ENCODE measurements around the gene RNF217. TPM values are rescaled to one million over a fixed set of nuclear protein-coding genes. Genes with fewer than 3 reads are reported as not detected.

The RNF217 gene
- total RNA-seq, 2 donors from 2014 or later: 10.5 to 18.7 TPM

DNA sequence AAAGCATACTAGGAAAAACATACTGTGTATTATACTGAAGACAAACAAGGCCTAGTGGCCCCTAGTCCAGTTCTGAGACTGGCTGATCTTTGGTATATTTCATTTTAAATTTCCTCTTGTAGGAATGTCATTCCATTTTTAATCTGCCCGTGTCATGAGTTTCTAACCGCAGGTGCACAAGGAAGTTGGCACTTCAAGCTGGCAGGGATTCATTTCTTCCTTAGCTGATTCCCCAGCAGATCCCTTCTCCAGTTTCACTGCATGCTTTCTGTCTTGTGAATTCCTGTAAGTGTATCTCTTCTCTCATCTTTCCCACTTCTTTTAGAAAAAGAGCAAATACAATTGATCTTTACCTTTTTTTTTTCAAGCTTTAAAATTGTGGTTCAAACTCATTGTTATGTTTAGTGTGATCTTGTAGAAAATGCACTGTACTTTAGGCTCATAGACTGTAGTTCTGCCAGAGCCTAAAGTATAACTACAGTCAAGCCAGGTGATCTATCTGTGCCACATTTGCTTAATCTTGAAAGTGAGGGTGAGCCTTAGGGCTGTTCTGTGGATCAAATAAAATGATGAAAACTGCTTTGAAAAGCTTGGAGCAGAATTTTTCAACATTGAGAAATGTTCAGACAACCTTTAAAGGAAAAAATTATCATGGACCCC, 37.0 kb downstream of the RNF217 start:
- peak overlapping the region in 3 of 4 donors; percentile 51 to 67 (median 60) for H3K27ac ChIP-seq
- H3K4me1 ChIP-seq: peaks cover 35% of the 10 kb centered on the region
- WGBS, 2 donors: 9 to 11% methylated on average over 2 of the region's 2 CpGs
- intact Hi-C loops (cut with DNase I): no loop called here
- DNase-seq: peak; percentile 29 to 71 (median 54)
- no peak for TF ChIP-seq POLR2A (IDR thresholded peaks at IDR 0.05)
- TF ChIP-seq, protein P1, sequence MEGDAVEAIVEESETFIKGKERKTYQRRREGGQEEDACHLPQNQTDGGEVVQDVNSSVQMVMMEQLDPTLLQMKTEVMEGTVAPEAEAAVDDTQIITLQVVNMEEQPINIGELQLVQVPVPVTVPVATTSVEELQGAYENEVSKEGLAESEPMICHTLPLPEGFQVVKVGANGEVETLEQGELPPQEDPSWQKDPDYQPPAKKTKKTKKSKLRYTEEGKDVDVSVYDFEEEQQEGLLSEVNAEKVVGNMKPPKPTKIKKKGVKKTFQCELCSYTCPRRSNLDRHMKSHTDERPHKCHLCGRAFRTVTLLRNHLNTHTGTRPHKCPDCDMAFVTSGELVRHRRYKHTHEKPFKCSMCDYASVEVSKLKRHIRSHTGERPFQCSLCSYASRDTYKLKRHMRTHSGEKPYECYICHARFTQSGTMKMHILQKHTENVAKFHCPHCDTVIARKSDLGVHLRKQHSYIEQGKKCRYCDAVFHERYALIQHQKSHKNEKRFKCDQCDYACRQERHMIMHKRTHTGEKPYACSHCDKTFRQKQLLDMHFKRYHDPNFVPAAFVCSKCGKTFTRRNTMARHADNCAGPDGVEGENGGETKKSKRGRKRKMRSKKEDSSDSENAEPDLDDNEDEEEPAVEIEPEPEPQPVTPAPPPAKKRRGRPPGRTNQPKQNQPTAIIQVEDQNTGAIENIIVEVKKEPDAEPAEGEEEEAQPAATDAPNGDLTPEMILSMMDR (IDR thresholded peaks at IDR 0.05): no peak
- H3K27me3 ChIP-seq: no peaks in the 10 kb centered on the region
- H3K9me3 ChIP-seq: no peaks in the 10 kb centered on the region
- peak; percentile 80 for ATAC-seq
- H3K36me3 ChIP-seq (replicated peaks in 1 of 2; ENCODE audit: insufficient read depth in 1 of 2, low read depth in 2 of 2): no peaks in the 10 kb centered on the region
- H3K4me3 ChIP-seq: no peak overlapping the region

DNA sequence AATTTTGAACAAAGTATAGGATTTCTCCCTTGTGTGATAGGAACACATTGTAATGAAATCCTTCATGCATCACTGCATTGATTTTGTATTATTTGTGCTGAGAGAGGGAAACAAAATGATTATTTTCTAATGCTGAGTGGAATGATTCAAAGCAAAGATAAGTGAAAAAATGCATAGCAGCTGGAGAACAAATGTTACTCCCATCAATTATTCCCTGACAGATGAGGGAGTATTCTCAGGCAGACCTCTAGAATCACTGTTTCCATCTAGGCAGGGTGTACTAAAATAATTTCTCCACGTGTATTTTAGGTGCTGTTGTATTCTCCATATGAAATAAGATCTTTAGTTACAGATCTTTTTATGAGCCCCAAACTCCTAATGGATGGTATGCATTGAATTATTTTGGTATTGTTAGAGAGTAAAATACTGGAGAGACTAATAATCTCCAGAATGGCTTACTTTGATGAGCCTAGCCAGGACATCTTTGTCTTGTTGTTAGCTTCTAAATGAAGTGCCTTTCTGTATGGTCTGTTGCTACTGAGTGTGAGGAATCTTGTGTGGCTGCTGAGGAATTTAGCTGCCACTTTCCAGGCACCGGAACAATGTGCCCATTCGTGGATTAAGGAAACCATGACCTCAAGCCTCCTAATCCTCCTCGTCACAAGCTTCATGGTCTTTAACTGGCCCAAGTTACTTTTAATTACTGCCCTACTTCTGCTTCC, 39.6 kb downstream of the RNF217 start:
- TF ChIP-seq, protein P1 (IDR thresholded peaks at IDR 0.05): no peak
- TF ChIP-seq POLR2A (IDR thresholded peaks at IDR 0.05): no peak
- ATAC-seq: peak; percentile 65
- no peaks in the 10 kb centered on the region for H3K9me3 ChIP-seq
- no peaks in the 10 kb centered on the region for H3K36me3 ChIP-seq (replicated peaks in 1 of 2; ENCODE audit: insufficient read depth in 1 of 2, low read depth in 2 of 2)
- peak in 1 of 4 donors; percentile 12 for DNase-seq
- 13 to 14% methylated on average over 4 of the region's 4 CpGs for WGBS, 2 donors
- no peak overlapping the region for H3K4me3 ChIP-seq
- intact Hi-C loops (cut with DNase I): no loop called here
- H3K27ac ChIP-seq: peak overlapping the region in 1 of 4 donors; percentile 24
- no peaks in the 10 kb centered on the region for H3K27me3 ChIP-seq
- H3K4me1 ChIP-seq: peaks cover 35% of the 10 kb centered on the region

- no peak for DNase-seq
- TF ChIP-seq POLR2A (IDR thresholded peaks at IDR 0.05): no peak
- TF ChIP-seq, protein P1 (IDR thresholded peaks at IDR 0.05): no peak
- Histone ChIP-seq H3K4me3 (no peak overlapping the region), H3K9me3 (no peaks in the 10 kb centered on the region), H3K27me3 (no peaks in the 10 kb centered on the region), H3K36me3 (replicated peaks in 1 of 2; ENCODE audit: insufficient read depth in 1 of 2, low read depth in 2 of 2) (no peaks in the 10 kb centered on the region), H3K4me1 (peaks cover 35% of the 10 kb centered on the region), H3K27ac (peak overlapping the region in 1 of 4 donors; percentile 24)
- peak; percentile 22 for ATAC-seq
- intact Hi-C loops (cut with DNase I): no loop called here
- 19 to 34% methylated on average over 8 of the region's 8 CpGs for WGBS, 2 donors
These were observed 40.1 kb downstream of the RNF217 start for GRCh38 chr6:125002406-125002741.

DNA sequence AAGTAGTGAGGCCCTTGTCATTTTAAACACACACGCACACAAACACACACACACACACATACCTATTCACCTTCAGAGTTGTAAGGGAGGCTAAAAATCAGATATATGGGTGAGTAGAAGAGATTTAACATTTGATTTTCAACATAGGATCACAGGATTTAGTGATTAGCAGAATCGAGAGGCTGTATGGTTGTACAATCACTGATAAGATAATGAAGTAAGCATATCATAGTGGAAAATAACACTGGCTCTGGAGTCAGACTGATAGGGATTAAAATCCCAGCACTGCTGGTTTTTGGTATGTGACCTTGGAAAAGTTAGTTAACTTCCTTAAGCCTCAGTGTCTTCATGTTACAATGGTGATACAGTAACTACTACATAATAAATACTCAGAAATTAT, 40.8 kb downstream of the RNF217 start:
- ATAC-seq (no peak), DNase-seq (no peak)
- WGBS, 2 donors: 37 to 45% methylated on average over 2 of the region's 2 CpGs
- TF ChIP-seq, protein P1 (IDR thresholded peaks at IDR 0.05): no peak
- no peak for TF ChIP-seq POLR2A (IDR thresholded peaks at IDR 0.05)
- H3K27me3 ChIP-seq: no peaks in the 10 kb centered on the region
- H3K9me3 ChIP-seq: no peaks in the 10 kb centered on the region
- H3K27ac ChIP-seq: no peak overlapping the region
- intact Hi-C loops (cut with DNase I): no loop called here
- H3K4me1 ChIP-seq: peaks cover 35% of the 10 kb centered on the region
- H3K36me3 ChIP-seq (replicated peaks in 1 of 2; ENCODE audit: insufficient read depth in 1 of 2, low read depth in 2 of 2): no peaks in the 10 kb centered on the region
- H3K4me3 ChIP-seq: no peak overlapping the region

All from body of pancreas (tissue), 4 donors.